Transverse colon (tissue), 4 donors: ENCODE results near the gene NFAM1. TPM values are rescaled to one million over a fixed set of nuclear protein-coding genes. Genes with fewer than 3 reads are reported as not detected.

Experiments
- DNase-seq: peaks from one replicate; pipeline ENCODE4 v3.0.0-alpha.2; 2019
- H3K27ac ChIP-seq, 4 donors: fragments of 200-600 bp; sonication (generic); 2 replicates each; pipeline ENCODE4 v1.5.1; 2016 to 2018; ENCODE audit warnings: inconsistent platforms in 4 of 4
- H3K27me3 ChIP-seq: fragments of 200-600 bp; sonication (generic); 2 replicates; pipeline ENCODE4 v1.5.1; 2017; ENCODE audit warnings: inconsistent platforms
- H3K36me3 ChIP-seq, 4 donors: fragments of 200-600 bp; sonication (generic); 2 replicates each; pipeline ENCODE4 v1.5.1; 2017 to 2019; ENCODE audit warnings: inconsistent platforms in 4 of 4
- H3K4me1 ChIP-seq, 4 donors: fragments of 200-600 bp; sonication (generic); 2 replicates each; pipeline ENCODE4 v1.5.1; 2017 to 2020; ENCODE audit warnings: inconsistent platforms in 4 of 4
- H3K4me3 ChIP-seq, 4 donors: fragments of 200-600 bp; sonication (generic); 1 replicate in 1 of 4; 2 replicates in 3 of 4; pipeline versions ENCODE4 v1.5.1 to v1.6.1; 2017 to 2019; ENCODE audit warnings: inconsistent platforms in 4 of 4
- H3K9me3 ChIP-seq, 2 donors: fragments of 200-600 bp; sonication (generic); 2 replicates each; pipeline ENCODE4 v1.5.1; 2017 to 2019; ENCODE audit warnings: inconsistent platforms in 2 of 2
- EP300 ChIP-seq: sonication (generic); formaldehyde crosslinking; IDR thresholded peaks from one replicate; pipeline ENCODE4 v1.6.1; 2017; ENCODE audit warnings: antibody characterized with exemption, low read depth
- POLR2A ChIP-seq: fragments of 450-650 bp; IDR thresholded peaks from one replicate; pipeline ENCODE4 v1.6.1; 2016; ENCODE audit warnings: antibody characterized with exemption, mild to moderate bottlenecking, moderate library complexity
- POLR2AphosphoS5 ChIP-seq, 3 donors: sonication (generic); formaldehyde crosslinking; IDR thresholded peaks; one replicate each; pipeline ENCODE4 v1.6.1; 2016; ENCODE audit warnings: antibody characterized with exemption in 3 of 3
- WGBS, 2 donors: methylation state at CpG; one replicate each; pipeline ENCODE4 v1.1.5; 2018; ENCODE audit warnings: low coverage in 1 of 2; 5-methylcytosine and 5-hydroxymethylcytosine counted together
- in situ Hi-C, 4 donors: fragments of 200-750 bp; cut with MboI; loops; one replicate each; pipeline versions ENCODE4 v1.15.0 to v1.15.1; 2017; ENCODE audit warnings: low sequenced_read_pairs in 3 of 4, low pct_ligation_motif_present in 1 of 4, low pct_unique_long_range_greater_than_20kb in 1 of 4
- intact Hi-C: fragments of 100-400 bp; cut with DNase I; formaldehyde crosslinking; loops from one replicate; pipeline ENCODE4 v1.15.1; 2023; ENCODE audit warnings: low total_unique reads
- total RNA-seq, 4 donors: library from RNA; depleted of rRNA; stranded (reverse); fragments of >200 nt; gene quantifications; one replicate each; pipeline ENCODE4 v1.1.0, GENCODE V29; 2016
- TF ChIP-seq, protein P1 (sequence below), 5 experiments: fragments of 200-600 bp in 3 of 5; fragments of 450-650 bp in 2 of 5; sonication (generic) in 3 of 5; IDR thresholded peaks; 1 replicate in 2 of 5; 2 replicates in 3 of 5; pipeline ENCODE4 v1.5.1; 2016 to 2017; ENCODE audit warnings: antibody characterized with exemption in 5 of 5, inconsistent platforms in 3 of 5, mild to moderate bottlenecking in 2 of 5, moderate library complexity in 1 of 5

The NFAM1 gene
- total RNA-seq, 4 donors from 2014 or later = 1.1 to 1.4 TPM; not detected in 2

GRCh38 chr22:42461511-42461910 is 29.3 kb upstream of the NFAM1 start:
- TF ChIP-seq POLR2AphosphoS5 (IDR thresholded peaks at IDR 0.05) (no peak), EP300 (no peak), POLR2A (no peak)
- TF ChIP-seq, protein P1, sequence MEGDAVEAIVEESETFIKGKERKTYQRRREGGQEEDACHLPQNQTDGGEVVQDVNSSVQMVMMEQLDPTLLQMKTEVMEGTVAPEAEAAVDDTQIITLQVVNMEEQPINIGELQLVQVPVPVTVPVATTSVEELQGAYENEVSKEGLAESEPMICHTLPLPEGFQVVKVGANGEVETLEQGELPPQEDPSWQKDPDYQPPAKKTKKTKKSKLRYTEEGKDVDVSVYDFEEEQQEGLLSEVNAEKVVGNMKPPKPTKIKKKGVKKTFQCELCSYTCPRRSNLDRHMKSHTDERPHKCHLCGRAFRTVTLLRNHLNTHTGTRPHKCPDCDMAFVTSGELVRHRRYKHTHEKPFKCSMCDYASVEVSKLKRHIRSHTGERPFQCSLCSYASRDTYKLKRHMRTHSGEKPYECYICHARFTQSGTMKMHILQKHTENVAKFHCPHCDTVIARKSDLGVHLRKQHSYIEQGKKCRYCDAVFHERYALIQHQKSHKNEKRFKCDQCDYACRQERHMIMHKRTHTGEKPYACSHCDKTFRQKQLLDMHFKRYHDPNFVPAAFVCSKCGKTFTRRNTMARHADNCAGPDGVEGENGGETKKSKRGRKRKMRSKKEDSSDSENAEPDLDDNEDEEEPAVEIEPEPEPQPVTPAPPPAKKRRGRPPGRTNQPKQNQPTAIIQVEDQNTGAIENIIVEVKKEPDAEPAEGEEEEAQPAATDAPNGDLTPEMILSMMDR (IDR thresholded peaks at IDR 0.05) = no peak
- in situ Hi-C loops (no loop called here), intact Hi-C loops (no loop called here)
- Histone ChIP-seq H3K36me3 (no peaks in the 10 kb centered on the region), H3K27me3 (peaks cover 17% of the 10 kb centered on the region), H3K4me3 (no peak overlapping the region), H3K27ac (no peak overlapping the region), H3K9me3 (no peaks in the 10 kb centered on the region), H3K4me1 (no peaks in the 10 kb centered on the region)
- WGBS, 2 donors = 60% methylated on average over 3 of the region's 3 CpGs; no CpG with 5 or more reads in 1 of the 2 donors
- no peak for DNase-seq

DNA sequence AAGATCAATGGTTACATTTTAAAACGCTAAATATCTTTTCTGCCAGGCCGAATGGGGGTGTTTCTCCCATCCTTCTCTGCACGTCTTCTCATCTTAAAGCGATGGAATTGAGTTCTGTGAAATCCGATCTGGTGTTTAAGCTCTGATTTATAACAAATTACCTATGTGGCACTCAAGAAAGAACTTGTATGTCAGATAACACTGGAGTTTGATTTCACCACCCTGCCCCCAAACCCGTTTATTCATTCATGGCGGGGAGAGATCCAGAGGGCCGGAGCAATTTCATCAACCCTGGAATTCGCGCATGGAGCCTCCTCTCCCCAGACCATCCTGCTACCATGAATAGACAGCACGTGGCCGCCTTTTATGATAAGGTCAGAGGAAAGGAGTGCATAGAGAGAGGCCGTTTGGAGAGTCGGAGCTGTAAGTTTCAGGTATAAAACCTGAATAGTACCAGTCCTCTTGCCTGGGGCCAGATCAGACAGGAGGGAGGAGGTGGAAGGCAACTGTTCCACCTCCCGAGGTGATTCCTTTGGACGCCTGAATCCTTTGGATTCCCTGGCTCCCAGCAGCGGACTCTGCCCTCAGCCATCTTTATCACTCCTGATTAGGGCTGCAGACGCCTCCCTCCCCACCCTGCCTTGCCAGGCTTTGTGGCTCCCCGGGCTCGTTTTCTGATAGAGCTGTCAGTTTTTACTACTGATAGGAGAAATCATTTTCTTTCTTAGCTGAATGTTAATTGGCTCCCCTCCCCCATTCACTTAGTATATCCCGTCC is 27.3 kb upstream of the NFAM1 start:
- Histone ChIP-seq H3K9me3 (no peaks in the 10 kb centered on the region), H3K27ac (no peak overlapping the region), H3K4me3 (no peak overlapping the region), H3K36me3 (no peaks in the 10 kb centered on the region), H3K27me3 (peaks cover 17% of the 10 kb centered on the region), H3K4me1 (no peaks in the 10 kb centered on the region)
- 36 to 43% methylated on average over 6 to 21 of the region's 21 CpGs for WGBS, 2 donors
- in situ Hi-C loops (no loop called here), intact Hi-C loops (no loop called here)
- no peak for TF ChIP-seq POLR2A
- TF ChIP-seq, protein P1 (IDR thresholded peaks at IDR 0.05) = no peak
- TF ChIP-seq POLR2AphosphoS5 (IDR thresholded peaks at IDR 0.05) = no peak
- TF ChIP-seq EP300 = no peak
- peak; percentile 47 for DNase-seq

- Histone ChIP-seq H3K9me3 (no peaks in the 10 kb centered on the region), H3K4me3 (no peak overlapping the region), H3K36me3 (no peaks in the 10 kb centered on the region), H3K27me3 (peaks cover 4% of the 10 kb centered on the region), H3K27ac (no peak overlapping the region), H3K4me1 (no peaks in the 10 kb centered on the region)
- intact Hi-C loops (no loop called here), in situ Hi-C loops (no loop called here)
- TF ChIP-seq POLR2AphosphoS5 (IDR thresholded peaks at IDR 0.05) (no peak), POLR2A (no peak), EP300 (no peak)
- TF ChIP-seq, protein P1 (IDR thresholded peaks at IDR 0.05) = no peak
- WGBS, 2 donors = 48 to 81% methylated on average over 4 to 6 of the region's 6 CpGs
- DNase-seq = no peak
Measured at GRCh38 chr22:42452916-42453315, 20.7 kb upstream of the NFAM1 start.

- no peak for DNase-seq
- intact Hi-C loops = no loop called here
- Histone ChIP-seq H3K27ac (no peak overlapping the region), H3K27me3 (no peaks in the 10 kb centered on the region), H3K9me3 (no peaks in the 10 kb centered on the region), H3K4me3 (no peak overlapping the region), H3K36me3 (no peaks in the 10 kb centered on the region), H3K4me1 (no peaks in the 10 kb centered on the region)
- WGBS, 2 donors = 80% methylated on average over 11 of the region's 11 CpGs; no CpG with 5 or more reads in 1 of the 2 donors
- in situ Hi-C loops = no loop called here
- no peak for TF ChIP-seq POLR2AphosphoS5 (IDR thresholded peaks at IDR 0.05)
- no peak for TF ChIP-seq EP300
- no peak for TF ChIP-seq POLR2A
- TF ChIP-seq, protein P1 (IDR thresholded peaks at IDR 0.05) = no peak
Measured at GRCh38 chr22:42452456-42452855, 20.3 kb upstream of the NFAM1 start.
